HG02763 (cell line): ENCODE results near the gene MARCHF10.

ENCODE experiments used
- ATAC-seq: cut with Tn5 transposase; IDR thresholded peaks from one replicate; pipeline ENCODE4 v1.9.1; 2021; ENCODE audit warnings: mild to moderate bottlenecking, moderate library complexity; ENCODE audit not compliant: unreplicated experiment

Gene MARCHF10

DNA sequence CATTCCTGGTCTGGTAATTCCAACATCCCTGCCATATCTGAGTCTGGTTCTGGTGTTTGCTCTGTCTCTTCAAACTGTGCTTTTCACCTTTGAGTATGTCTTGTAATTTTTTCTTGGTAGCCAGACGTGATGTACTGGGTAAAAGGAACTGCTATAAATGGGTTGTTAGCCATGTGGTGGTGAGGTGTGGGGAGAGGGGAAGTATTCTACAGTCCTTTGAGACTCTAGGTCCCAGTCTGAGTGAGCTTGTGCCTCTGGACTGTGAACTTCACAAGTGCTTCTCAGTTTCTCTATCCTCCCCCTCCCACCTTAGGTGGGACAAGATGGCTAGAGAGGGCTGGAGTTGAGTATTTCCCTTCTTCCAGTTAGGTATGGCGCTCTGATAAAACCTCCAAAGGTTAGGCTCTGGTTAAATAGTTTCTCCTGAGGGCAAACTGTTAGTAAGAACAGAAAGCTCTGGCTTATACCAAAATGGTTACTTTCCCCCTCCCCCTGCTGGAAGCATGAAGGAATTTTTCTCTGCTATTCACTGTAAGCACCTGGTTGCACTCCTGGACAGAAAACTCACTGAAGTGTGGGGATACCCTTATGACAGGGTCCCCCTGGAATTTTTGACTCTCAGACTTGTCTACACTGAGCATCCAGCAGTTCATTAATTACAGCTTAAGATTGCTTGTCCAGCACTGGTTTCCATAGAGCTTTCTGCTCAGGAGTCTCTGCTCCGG is 87.8 kb downstream of the MARCHF10 start:
- no peak for ATAC-seq

DNA sequence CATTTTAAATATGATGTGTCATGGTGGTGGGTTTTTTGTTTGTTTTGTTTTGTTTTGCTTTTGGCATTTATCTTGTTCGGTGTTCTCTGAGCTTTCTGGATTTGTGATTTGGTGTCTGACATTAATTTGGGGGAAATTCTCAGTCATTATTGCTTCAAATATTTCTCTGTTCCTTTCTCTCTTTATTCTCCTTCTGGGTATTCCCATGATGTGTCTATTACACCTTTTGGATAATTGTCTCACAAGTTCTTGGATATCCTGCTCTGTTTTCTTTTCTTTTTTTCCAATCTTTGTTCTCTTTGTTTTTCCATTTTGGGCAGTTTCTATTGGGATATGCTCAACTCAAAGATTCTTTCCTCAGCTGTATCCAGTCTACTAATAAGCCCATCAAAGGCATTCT is 88.5 kb downstream of the MARCHF10 start:
- ATAC-seq: no peak

DNA sequence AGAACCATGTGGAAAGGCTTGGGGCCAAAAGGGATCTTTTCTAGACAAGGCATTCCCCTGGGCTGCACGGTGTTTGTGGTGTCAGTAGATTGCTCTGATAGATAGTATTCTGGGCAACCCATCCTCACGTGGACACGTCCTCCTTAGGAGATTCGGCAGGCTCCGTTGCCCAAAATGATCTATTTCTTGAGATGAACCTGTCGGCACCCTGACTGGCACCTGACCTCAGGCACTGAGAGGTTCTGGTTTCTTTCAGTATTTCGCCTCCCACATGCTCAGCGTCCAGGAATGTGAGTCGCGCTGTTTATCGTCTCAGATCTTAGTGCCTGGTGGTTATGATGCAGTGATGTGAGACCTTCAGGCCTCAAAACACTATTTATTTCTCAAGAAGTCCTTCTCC is 89.7 kb downstream of the MARCHF10 start:
- ATAC-seq: no peak

DNA sequence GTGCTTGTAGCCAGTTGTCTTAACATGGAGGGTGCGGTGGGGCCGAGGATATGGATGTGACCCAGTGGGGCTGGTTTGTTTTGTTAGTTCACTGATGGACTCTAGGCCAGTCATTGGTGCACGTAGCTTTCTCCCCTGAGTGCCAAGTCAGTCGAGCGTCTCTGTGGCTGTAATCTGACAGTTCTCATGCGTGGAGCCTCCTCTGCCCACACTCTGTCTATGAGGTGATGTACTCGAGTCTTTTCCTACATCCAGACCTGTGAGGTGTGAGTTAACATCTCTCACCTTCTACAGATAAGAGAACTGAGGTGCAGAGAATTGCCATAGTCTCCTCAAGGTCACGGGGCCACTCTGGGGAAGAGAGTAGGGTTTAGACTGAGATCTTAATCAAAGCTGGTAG is 90.2 kb downstream of the MARCHF10 start:
- no peak for ATAC-seq

DNA sequence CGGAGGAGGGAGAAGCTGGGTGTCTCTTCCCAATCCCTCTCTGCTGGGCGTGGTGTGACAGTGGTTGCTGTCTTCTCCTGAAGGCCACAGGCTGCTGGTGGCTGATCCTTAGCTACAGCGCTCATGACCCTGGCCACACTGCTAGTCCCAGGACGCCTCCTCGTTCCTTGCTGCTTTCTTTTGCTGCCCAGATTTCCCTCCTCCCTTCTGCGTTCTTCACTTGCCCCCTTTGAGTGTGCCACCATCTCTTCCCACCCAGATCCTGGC is 90.6 kb downstream of the MARCHF10 start:
- ATAC-seq: no peak

DNA sequence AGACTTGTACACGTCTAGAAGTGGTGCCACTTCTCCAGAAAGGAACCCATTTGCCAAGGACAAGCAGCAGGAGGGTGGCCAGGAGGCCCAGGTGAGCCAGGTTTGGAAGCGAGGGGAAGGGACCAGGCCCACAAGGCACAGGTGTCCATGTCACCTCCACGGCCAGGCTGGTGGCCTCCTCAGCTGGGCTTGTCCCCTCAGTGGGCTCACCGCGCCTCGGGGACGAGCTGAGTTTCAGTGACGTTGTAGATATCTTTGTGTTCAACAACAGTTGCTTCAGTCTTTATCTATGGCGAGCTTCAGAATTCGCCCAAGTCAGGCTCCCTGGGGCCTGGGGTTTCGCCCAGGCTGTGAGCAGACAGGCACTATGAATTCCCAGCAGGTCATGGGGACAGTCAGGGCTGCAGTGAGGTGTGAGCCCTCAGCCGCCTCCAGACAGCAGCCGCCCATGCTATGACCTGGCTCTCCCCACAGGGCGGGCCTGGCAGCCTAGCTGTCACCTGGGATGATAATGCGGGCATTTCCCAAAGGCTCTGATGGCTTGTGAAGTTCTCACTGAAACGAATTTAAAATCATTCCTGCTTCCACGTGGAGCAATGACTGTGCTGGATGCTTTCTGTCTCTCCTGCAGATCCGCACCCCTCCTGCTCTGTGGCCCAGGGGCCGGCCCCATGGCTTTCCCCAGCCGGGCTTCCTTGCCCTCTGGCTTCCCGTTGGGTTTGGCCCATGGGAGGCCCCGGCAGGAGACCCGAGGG is 91.1 kb downstream of the MARCHF10 start:
- ATAC-seq: no peak

DNA sequence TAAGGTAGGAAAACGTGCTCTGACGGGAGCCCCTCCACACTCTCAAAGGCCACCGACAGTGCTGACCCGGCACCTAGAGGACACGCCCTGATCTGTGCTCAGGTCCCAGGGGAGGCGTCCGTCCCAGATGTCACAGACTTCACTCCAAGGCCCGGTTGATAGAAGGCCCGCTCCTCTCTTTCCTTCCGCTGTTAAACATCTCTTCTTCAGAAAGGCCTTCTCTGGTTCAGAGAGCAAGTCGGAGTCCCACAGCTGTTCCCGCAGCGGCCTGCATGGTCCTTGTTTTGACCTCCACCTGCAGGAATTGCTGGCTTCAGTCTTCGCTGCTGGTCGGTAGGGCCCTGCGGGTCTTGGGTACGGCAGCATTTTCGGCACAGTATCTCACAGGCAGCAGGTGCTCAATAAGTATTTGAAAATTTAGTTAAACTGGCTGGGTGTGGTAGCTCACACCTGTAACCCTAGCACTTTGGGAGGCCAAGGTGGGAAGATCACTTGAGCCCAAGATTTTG is 92.2 kb downstream of the MARCHF10 start:
- no peak for ATAC-seq

DNA sequence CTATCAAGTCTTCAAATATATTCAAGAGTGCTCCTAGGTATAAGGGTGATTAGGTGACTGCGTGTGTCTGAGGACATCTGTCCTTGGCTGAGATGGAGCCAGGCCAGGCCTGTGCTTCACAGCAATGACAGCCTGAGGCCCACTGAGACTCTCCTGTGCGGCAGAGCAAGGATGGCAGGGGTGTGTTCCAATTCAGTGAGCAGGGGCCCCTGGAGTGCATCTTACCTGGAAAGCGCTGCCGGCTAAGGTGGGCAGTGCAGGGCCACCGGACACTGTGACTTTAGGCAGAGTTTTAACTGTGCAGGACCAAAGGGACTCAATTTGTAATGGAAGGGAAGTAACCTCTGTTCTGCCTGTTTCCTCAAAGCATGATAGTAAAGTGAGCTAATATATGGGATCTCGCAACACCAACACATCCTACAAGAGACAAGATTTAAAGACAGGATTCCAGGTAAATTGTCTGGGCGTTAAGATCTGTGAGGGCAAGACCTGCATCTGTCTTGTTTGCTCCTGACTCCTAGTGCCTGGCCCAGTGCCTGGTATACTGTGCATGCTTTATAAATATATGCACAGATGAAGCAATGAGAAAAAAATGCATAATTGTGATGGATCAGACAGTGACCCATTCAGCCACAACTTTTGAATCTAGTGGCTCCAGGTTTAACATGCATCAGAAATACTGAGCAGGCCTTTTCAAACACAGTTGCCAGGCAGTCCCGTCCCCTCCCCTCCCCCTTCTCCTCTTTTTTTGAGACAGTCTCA is 93.9 kb downstream of the MARCHF10 start:
- no peak for ATAC-seq

DNA sequence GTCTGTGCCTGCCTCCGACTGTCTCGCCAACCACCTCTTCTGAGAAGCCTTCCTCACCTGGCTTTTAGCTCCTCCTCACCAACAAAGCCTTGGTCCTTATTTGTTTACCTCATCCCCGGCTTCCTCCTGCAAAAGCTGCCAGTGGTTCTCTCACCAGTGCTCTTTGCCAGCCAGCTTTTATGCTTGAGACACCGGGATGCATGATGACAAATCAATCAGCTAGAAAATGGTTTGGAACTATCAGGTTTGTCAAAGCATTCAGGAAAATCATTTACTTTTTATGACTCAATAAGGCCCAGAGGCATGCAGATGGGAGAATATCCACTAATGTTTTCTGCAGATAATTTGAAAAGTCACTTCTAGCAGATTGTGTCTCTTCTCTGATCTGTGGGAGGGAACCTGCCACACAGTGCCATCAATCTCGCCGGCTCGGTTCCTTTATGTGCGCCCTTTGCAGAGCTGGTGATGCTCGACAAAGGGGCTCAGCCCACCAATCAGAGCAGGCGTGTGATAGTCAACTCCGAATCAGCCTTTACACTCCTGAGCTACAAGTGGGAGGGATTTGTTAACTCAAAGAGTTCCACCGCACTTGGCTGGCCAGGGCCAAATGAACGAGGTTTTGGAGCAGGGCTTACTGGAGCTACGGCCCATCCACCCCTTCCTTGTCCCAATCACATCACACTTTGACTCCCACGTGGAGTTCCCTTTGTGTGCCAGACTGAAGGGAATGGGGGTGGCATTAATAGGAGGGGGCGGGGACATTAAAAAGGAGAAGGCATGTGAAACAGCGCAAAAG is 94.8 kb downstream of the MARCHF10 start:
- ATAC-seq: no peak

DNA sequence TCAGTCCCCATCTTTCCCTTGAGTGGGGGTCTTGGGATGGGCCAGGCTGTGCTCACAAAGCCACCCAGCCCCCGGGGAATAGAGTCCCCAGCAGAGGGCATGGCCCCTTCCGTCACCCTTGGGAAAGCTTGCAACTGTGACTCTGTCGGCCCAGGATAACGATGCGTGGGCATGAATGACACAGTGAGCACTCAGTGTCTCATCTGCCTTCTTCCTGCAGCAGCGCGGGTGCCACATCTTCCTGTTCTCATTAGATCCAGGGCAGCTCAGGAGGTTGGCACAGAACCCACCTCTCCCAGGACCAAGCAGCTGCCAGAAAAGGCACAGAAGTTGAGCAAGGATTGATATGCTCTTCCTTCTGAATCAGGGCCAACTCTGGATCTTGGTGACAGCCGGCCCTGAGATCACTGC is 95.9 kb downstream of the MARCHF10 start:
- ATAC-seq: no peak

DNA sequence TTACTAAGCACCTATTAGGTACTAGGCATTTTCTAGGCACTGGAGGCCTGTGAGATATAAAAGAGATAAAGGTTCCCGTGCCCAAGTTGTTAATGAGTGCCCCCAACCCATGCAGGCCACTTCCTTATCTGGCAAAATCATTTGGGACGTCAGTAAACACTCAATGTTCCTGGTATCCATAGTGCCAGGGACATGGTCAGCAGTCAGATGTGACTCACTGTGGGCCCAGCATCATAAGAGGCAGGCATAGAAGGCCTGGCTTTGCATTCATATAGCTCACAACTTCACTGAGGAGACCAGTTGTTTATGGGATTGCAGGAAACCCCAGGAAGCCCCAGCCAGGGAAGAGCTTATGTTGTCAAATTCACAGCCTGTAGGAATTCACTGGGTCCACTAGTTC is 99.5 kb downstream of the MARCHF10 start:
- no peak for ATAC-seq

DNA sequence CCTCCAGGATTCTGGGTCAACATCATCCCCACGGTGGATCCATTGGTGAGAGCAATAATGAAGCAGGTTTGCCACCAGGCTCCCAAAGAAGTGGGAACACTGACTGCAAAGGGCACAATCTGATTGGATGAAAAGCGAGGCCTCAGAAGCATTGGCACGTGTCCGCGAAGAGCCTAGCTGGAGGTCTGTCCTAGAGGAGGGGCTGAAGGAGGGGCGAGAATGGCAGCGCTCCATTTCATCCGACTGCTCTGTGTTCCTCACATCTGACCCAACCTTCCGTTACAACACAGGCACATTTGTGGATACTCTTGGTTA is 100.7 kb downstream of the MARCHF10 start:
- ATAC-seq: no peak

DNA sequence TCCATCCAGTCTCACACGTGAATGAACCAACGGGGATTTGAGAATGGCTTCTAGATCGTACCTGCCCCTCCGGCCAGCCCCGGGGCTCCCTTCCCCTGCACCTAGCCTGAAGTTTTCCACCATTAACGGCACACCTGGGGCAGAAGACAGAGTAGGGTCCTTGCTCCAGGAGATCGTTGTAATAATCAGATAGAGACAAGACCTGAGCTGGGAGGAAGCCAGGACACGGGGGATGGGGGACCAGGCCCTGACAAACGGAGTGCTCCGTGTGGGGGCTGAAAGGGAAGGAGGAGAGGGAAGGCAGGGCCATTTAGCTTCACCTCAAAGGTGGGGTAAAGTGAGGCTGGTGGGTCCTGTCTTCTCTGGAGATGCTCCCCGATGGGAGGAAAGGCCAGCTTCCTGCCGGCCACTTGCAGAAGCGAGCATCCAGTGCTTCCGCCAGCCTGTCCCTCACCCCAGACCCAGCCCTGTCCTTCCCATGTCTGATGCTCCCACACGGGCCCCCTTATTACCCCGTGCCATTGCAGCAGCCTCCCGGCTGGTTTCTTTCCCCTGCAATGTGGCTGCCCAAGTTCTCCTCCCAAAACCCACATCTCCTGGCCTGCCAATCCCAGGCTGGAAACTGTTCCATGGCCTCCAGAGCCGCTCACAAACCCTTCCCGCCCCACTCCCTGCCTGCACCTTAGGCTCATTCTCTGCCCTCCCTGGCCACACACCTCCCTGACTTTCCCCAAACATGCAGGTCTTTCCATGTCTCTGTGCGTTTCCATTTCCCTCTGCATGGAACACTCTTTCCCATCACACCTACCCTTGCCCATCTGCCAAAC is 101.3 kb downstream of the MARCHF10 start:
- ATAC-seq: no peak

DNA sequence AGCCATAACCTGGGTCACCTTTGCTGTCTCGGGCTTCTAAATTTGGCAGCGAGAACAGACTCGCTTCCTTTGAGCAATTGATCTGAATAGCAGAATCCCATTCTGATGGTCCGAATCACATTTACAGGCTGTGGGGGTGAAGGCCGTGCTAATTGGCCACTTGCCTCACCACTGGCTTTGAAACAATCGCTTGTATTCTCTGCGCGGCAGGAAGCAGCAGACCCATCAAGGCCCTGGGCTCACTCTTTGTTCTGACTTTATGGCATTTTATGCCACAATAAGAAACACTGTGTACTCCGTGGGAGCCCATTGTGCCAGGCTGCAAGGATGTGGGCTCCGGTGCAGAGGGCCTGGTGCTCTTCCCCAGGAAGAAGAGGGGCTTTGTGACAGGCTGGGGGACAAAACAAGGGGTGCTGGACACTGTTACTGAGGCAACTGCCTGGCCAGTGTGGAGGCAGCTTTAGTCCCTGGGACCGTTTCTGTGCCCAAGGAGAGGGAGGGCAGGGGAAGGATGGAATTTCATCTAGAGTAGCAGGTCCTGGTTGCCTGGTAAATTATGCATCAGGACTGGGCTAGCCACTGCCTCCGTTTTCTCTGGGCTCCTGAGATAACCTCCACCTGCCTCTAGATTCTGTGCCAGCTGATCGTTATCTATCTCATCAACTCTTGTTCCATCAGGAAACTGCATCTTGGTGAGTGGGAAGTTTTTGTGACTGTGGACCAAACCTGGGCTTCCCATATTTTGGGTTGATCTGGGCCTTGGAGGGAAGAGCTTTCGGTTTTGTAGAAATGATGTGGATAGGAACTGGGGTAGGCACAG is 102.1 kb downstream of the MARCHF10 start:
- no peak for ATAC-seq

DNA sequence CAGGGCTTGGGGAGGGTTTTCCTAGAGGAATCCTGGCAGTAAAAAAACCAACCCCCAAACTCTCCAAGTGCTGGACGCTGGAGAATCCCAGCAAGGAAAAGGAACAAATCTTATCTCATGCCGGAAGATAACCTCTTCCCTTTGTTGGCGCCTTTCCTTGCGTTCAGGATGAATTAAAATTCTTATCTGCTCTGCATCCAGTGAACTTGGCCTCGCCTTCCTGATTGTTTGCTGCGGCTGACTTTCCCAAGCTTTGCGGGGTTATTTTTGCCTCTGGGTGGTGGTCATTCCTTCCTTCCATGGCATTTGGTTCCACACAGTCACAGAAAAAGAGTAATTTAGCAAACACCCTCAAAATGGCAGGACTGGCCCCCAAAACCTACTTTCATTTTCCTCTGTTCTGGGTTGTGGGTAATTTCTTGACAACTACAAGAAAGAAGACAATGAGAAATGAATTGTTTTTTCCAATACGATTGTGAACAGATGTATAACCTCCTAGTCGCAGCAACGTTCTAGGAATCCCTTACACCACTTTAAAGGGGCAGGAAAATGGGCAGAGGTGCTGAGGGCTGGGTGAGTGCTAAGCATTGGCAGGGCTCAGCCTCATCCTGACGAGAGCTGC is 102.8 kb downstream of the MARCHF10 start:
- ATAC-seq: no peak

DNA sequence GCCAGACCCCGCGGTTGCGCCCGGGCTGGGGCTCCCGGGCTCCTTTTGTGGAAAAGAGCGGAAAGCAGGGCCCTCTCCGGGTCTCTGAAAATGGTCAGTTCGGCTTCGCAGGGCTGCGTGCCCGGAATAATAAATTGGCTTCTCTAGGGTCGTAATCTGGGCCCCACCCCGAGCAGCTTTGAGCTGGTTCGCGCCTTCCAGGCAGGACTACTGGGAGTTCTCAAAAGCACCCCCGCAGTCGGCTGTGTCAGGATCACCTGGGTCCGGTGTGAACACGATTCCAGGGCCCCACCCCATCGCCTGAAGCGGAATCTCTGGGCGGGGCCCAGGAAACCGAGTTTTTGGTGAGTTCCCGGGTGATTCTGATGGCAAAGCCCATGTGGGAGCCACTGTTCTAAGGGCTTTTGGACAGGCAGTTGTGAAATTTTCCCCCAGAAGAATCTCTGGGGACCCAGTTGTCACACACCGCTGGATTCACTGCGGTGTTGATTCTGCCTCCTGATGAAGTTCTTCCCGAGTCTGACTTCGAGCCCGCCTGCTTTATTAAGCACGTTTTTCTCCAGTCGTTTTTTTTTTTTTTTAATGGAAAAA is 103.6 kb downstream of the MARCHF10 start:
- no peak for ATAC-seq

DNA sequence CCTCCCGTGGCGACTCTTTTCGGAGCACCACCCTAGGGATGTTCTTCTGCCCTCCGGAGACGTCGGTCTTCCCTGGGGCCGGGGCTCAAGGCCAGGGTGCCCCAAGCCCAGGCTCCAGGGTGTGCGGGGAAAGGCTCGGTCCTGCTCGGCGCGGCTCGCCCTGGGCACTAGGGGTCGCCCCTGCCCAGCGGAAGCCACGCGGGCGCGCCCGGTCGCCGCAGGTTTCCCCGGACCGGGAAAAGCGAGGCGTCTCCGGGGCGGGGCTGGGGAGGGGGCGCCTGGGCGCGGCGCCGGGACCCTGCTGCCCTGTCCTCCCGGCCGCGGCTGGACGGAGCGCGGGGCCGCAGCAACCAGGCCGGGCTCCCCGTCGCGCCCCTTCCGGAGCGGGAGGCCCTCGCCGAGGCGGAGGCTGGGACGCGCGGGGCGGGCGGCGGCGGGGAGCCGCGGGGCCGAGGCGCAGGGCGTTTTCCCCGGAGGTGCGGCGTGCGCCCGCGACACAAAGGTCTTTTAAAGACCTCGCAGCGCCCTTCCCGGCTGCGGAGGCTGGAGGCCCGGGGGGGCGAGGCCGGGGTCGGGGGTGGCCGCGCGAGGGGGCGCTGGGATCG is 104.2 kb downstream of the MARCHF10 start:
- ATAC-seq: peak; percentile 86

DNA sequence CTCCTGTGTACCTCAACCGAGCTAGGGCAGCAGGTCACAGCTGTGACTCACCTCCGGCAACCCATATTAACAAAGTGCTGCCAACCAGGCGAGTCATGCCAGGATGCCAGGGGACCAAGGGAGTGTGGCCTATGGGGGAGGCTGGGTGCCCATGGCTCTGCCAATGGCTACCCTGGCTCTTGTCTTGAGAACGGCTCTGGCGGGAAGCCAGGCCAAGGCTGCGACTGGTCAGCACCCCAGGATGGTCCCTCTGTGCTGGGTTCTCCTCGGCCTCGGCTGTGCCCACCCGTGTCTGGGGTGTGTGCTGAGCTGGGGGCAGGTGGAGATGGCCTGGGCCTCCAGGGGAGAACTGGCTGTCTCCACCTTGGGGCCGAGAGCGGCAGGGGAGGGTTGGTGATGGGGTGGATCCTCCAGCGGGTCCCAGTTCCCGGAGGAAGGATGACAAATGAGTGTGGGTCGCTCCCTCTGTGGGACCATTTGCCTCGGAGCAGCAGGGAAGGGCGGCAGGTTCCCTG is 104.8 kb downstream of the MARCHF10 start:
- no peak for ATAC-seq
